Osteocyte (in vitro differentiated cells): Measurements from ENCODE around the gene AVPR2. TPM values are rescaled to one million over a fixed set of nuclear protein-coding genes. Genes with fewer than 3 reads are reported as not detected.

Experiments
- DNase-seq: peaks from one replicate; pipeline ENCODE4 v3.0.0; 2021; ENCODE audit warnings: mixed read lengths; ENCODE audit not compliant: unreplicated experiment; ENCODE audit errors: extremely low spot score
- H3K27ac Mint-ChIP-seq: one replicate; pipeline ENCODE4 v1.8.0; 2021; ENCODE audit warnings: mild to moderate bottlenecking, mixed read lengths; ENCODE audit not compliant: unreplicated experiment
- H3K27me3 Mint-ChIP-seq: one replicate; pipeline ENCODE4 v1.8.0; 2021; ENCODE audit warnings: mixed read lengths; ENCODE audit not compliant: unreplicated experiment
- H3K36me3 Mint-ChIP-seq: one replicate; pipeline ENCODE4 v1.8.0; 2021; ENCODE audit warnings: mixed read lengths; ENCODE audit not compliant: unreplicated experiment
- H3K4me1 Mint-ChIP-seq: one replicate; pipeline ENCODE4 v1.8.0; 2021; ENCODE audit warnings: mixed read lengths; ENCODE audit not compliant: unreplicated experiment
- H3K4me3 Mint-ChIP-seq: one replicate; pipeline ENCODE4 v1.8.0; 2021; ENCODE audit warnings: mild to moderate bottlenecking, moderate library complexity, mixed read lengths; ENCODE audit not compliant: unreplicated experiment
- H3K9me3 Mint-ChIP-seq: one replicate; pipeline ENCODE4 v1.8.0; 2021; ENCODE audit warnings: mixed read lengths; ENCODE audit not compliant: unreplicated experiment
- total RNA-seq: library from RNA; stranded (reverse); gene quantifications from 2 replicates; pipeline ENCODE4 v1.2.1, GENCODE V29; 2021
- TF ChIP-seq, protein P1 (sequence below): fragments of 200-600 bp; sonication (generic); IDR thresholded peaks from 2 replicates; pipeline ENCODE4 v1.5.0; 2021; ENCODE audit warnings: antibody characterized with exemption, mild to moderate bottlenecking, moderate library complexity

Gene AVPR2
- total RNA-seq, 1 donor from 2014 or later = not detected

DNA sequence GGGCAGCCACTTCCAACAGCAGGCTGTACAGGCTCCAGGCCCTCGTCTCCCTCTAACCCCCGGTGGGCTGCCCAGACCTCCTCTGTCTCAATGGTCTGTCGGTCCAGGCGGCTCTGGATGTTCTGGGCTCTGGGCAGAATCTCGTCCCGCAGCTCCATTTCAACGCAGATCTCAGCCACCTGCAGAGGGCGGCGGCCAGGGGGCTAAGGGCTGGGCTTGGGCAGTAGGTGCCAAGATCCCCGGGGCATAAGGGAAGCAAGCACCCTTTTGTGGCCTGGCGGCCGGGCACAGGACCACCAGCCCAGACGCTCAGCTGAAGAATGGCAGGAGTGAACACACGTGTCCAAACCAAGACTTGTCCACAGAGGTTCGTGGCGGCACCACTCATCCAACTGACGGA, 9.2 kb downstream of the AVPR2 start:
- H3K27ac Mint-ChIP-seq = no peak overlapping the region
- H3K36me3 Mint-ChIP-seq = no peaks in the 10 kb centered on the region
- DNase-seq = no peak
- H3K4me1 Mint-ChIP-seq = no peaks in the 10 kb centered on the region
- H3K4me3 Mint-ChIP-seq = no peak overlapping the region
- no peaks in the 10 kb centered on the region for H3K9me3 Mint-ChIP-seq
- no peaks in the 10 kb centered on the region for H3K27me3 Mint-ChIP-seq
- TF ChIP-seq, protein P1, sequence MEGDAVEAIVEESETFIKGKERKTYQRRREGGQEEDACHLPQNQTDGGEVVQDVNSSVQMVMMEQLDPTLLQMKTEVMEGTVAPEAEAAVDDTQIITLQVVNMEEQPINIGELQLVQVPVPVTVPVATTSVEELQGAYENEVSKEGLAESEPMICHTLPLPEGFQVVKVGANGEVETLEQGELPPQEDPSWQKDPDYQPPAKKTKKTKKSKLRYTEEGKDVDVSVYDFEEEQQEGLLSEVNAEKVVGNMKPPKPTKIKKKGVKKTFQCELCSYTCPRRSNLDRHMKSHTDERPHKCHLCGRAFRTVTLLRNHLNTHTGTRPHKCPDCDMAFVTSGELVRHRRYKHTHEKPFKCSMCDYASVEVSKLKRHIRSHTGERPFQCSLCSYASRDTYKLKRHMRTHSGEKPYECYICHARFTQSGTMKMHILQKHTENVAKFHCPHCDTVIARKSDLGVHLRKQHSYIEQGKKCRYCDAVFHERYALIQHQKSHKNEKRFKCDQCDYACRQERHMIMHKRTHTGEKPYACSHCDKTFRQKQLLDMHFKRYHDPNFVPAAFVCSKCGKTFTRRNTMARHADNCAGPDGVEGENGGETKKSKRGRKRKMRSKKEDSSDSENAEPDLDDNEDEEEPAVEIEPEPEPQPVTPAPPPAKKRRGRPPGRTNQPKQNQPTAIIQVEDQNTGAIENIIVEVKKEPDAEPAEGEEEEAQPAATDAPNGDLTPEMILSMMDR = no peak

DNA sequence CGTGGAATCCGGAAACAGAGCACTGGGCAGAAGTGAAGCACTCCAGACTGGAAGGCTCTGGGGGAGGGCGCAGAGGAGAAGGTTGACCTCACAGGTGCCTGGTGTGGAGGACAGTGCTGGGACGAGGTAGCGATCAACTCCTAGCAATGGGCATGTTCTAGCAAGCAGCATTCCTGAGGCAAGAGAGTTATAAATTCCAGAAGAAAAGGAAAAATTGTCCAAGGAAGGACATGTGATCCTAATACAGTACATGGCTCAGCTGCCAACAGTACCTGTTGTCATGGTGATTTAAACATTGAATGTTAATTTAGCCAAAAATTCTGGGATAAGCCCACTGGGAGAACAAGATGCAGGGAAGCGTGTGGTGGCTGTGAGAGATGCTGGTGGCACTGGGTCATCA, 13.4 kb downstream of the AVPR2 start:
- TF ChIP-seq, protein P1 = no peak
- Mint-ChIP-seq H3K27me3 (no peaks in the 10 kb centered on the region), H3K4me1 (peaks cover 7% of the 10 kb centered on the region), H3K27ac (no peak overlapping the region), H3K36me3 (no peaks in the 10 kb centered on the region), H3K4me3 (no peak overlapping the region), H3K9me3 (no peaks in the 10 kb centered on the region)
- DNase-seq = no peak

DNA sequence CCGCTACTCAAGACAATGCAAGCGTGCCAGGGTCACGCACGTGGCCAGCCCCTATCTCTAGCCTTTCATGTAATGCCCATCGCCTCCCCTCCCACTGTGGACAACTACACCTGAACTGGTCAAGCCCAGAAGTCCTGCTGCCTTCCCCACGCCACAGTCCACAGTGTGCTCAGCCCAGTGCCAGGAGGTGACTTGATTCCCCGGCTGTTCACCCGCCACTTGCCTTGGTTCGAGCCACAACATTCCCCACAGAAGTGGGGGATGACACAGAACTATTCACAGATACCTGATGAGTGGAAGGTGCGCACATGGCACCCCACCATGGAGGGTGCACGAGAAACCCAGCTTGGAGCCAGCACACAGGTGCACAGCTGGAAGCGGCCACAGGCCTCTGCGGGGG, 14.8 kb downstream of the AVPR2 start:
- H3K9me3 Mint-ChIP-seq = no peaks in the 10 kb centered on the region
- H3K4me3 Mint-ChIP-seq = no peak overlapping the region
- no peaks in the 10 kb centered on the region for H3K27me3 Mint-ChIP-seq
- no peaks in the 10 kb centered on the region for H3K36me3 Mint-ChIP-seq
- H3K27ac Mint-ChIP-seq = no peak overlapping the region
- no peak for DNase-seq
- H3K4me1 Mint-ChIP-seq = peaks cover 8% of the 10 kb centered on the region
- TF ChIP-seq, protein P1 = no peak

DNA sequence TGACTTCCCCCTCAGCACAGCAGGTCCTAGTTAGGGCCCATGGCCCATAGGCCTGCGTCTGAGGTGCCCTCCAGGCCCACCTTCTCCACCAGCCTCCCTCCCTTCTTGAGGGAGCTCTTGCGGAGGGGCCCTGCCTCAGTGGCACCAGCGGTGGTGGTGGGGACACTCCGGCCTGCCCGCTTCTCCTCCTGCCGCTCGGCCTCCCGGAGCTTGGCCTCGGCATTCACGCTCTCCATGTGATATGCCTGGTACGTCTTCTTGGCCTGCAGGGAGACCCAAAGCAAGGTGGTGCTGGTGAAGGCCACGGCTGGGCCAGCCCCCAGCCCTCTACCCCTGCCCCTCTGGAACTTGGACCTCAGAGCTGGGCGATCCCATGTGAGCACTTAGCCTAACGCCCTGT, 16.1 kb downstream of the AVPR2 start:
- H3K36me3 Mint-ChIP-seq = no peaks in the 10 kb centered on the region
- H3K27me3 Mint-ChIP-seq = no peaks in the 10 kb centered on the region
- no peaks in the 10 kb centered on the region for H3K9me3 Mint-ChIP-seq
- peaks cover 9% of the 10 kb centered on the region for H3K4me1 Mint-ChIP-seq
- no peak for DNase-seq
- TF ChIP-seq, protein P1 = no peak
- no peak overlapping the region for H3K4me3 Mint-ChIP-seq
- no peak overlapping the region for H3K27ac Mint-ChIP-seq

DNA sequence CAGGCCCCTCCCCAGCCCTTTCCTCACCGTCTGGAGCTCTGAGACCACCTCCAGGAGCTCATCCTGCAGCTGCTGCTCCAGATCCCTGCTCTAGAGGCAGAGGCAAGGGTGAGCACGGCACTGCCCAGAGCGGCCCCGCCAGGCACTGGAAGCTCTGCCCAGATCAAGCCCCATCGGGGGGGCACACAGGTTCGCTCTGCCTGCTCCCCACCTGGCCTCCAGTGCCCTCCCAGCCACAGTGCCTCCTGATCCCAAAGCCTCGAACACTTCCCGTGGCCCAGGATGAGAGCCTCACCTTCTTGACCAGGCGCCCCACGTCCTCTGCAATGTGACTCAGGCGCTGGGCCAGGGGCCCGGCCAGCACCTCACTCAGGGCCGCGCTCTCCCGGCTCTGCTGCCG, 16.6 kb downstream of the AVPR2 start:
- H3K9me3 Mint-ChIP-seq = no peaks in the 10 kb centered on the region
- H3K36me3 Mint-ChIP-seq = no peaks in the 10 kb centered on the region
- DNase-seq = no peak
- H3K4me3 Mint-ChIP-seq = no peak overlapping the region
- H3K4me1 Mint-ChIP-seq = peaks cover 9% of the 10 kb centered on the region
- TF ChIP-seq, protein P1 = no peak
- no peak overlapping the region for H3K27ac Mint-ChIP-seq
- no peaks in the 10 kb centered on the region for H3K27me3 Mint-ChIP-seq
